Suprapubic skin (tissue), 4 donors: ENCODE measurements around the gene REM2.

ENCODE experiments used
- CTCF ChIP-seq, 2 donors: fragments of 200-600 bp in 1 of 2; fragments of 450-650 bp in 1 of 2; sonication (generic) in 1 of 2; IDR thresholded peaks; one replicate each; pipeline ENCODE4 v1.5.1; 2016 to 2019; ENCODE audit warnings: antibody characterized with exemption in 2 of 2, mild to moderate bottlenecking in 1 of 2, moderate library complexity in 1 of 2
- EP300 ChIP-seq: sonication (generic); formaldehyde crosslinking; IDR thresholded peaks from one replicate; pipeline ENCODE4 v1.6.1; 2017; ENCODE audit warnings: antibody characterized with exemption
- POLR2AphosphoS5 ChIP-seq, 3 donors: sonication (generic); formaldehyde crosslinking; IDR thresholded peaks; one replicate each; pipeline ENCODE4 v1.6.1; 2017; ENCODE audit warnings: antibody characterized with exemption in 3 of 3

GRCh38 chr14:22935156-22935555 lies 52.1 kb downstream of the REM2 start:
- no peak for TF ChIP-seq CTCF (IDR thresholded peaks at IDR 0.05)
- TF ChIP-seq EP300: no peak
- TF ChIP-seq POLR2AphosphoS5 (IDR thresholded peaks at IDR 0.05): no peak
